MM.1S (cell line): ENCODE results near the gene HSBP1.

Experiments used
- DNase-seq: peaks from one replicate; pipeline ENCODE4 v3.0.0-alpha.2; 2015
- H2AFZ ChIP-seq: fragments of 300-600 bp; sonication (generic); 2 replicates; pipeline ENCODE4 v1.6.0; 2016; ENCODE audit warnings: antibody characterized with exemption, low read length
- H3F3A ChIP-seq: fragments of 300-600 bp; sonication (generic); 2 replicates; pipeline ENCODE4 v1.6.1; 2016; ENCODE audit warnings: mild to moderate bottlenecking, antibody characterized with exemption, low read length, moderate library complexity, mixed read lengths; ENCODE audit not compliant: insufficient read depth
- H3K27ac ChIP-seq: fragments of 300-600 bp; sonication (generic); 2 replicates; pipeline ENCODE4 v1.5.1; 2016; ENCODE audit warnings: mild to moderate bottlenecking, low read length
- H3K27me3 ChIP-seq: fragments of 300-600 bp; sonication (generic); replicated peaks from 2 replicates; pipeline ENCODE4 v1.6.0; 2016; ENCODE audit warnings: low read length; ENCODE audit not compliant: insufficient read depth
- H3K36me3 ChIP-seq: fragments of 300-600 bp; sonication (generic); replicated peaks from 2 replicates; pipeline ENCODE4 v1.6.1; 2016; ENCODE audit warnings: mild to moderate bottlenecking, low read length, mixed read lengths; ENCODE audit not compliant: insufficient read depth
- H3K4me1 ChIP-seq: fragments of 300-600 bp; sonication (generic); 2 replicates; pipeline ENCODE4 v1.6.1; 2016; ENCODE audit warnings: low read length, mixed read lengths
- H3K4me2 ChIP-seq: fragments of 300-600 bp; sonication (generic); 2 replicates; pipeline ENCODE4 v1.6.0; 2016; ENCODE audit warnings: low read depth, low read length
- H3K4me3 ChIP-seq: fragments of 300-600 bp; sonication (generic); 2 replicates; pipeline ENCODE4 v1.5.1; 2016; ENCODE audit warnings: low read length, mixed read lengths
- H3K79me2 ChIP-seq: fragments of 300-600 bp; sonication (generic); 2 replicates; pipeline ENCODE4 v1.6.1; 2016; ENCODE audit warnings: mixed run types, low read length, mixed read lengths
- H3K9ac ChIP-seq: fragments of 300-600 bp; sonication (generic); 2 replicates; pipeline ENCODE4 v1.6.1; 2016; ENCODE audit warnings: low read length, mixed read lengths
- H3K9me2 ChIP-seq: fragments of 300-600 bp; sonication (generic); replicated peaks from 2 replicates; pipeline ENCODE4 v1.6.1; 2016; ENCODE audit warnings: mild to moderate bottlenecking, low read length, mixed read lengths; ENCODE audit not compliant: insufficient read depth
- H3K9me3 ChIP-seq: fragments of 300-600 bp; sonication (generic); replicated peaks from 2 replicates; pipeline ENCODE4 v1.6.1; 2016; ENCODE audit warnings: mild to moderate bottlenecking, low read length, mixed read lengths; ENCODE audit not compliant: insufficient read depth
- H4K20me1 ChIP-seq: fragments of 300-600 bp; sonication (generic); 2 replicates; pipeline ENCODE4 v1.6.1; 2016; ENCODE audit warnings: mild to moderate bottlenecking, low read length, moderate library complexity, mixed read lengths; ENCODE audit not compliant: insufficient read depth
- EZH2 ChIP-seq: fragments of 300-600 bp; sonication (generic); optimal IDR thresholded peaks from 2 replicates; pipeline ENCODE3; 2017; ENCODE audit warnings: low read depth, mild to moderate bottlenecking, antibody characterized with exemption, low read length, mixed read lengths
- EZH2phosphoT487 ChIP-seq: fragments of 300-600 bp; sonication (generic); IDR thresholded peaks from 2 replicates; pipeline ENCODE4 v1.6.1; 2018; ENCODE audit warnings: antibody characterized with exemption, low read length
- TF ChIP-seq, protein P1 (sequence below): fragments of 300-600 bp; sonication (generic); IDR thresholded peaks from 2 replicates; pipeline ENCODE4 v1.5.1; 2016; ENCODE audit warnings: antibody characterized with exemption, low read length, mixed read lengths

Gene HSBP1

DNA sequence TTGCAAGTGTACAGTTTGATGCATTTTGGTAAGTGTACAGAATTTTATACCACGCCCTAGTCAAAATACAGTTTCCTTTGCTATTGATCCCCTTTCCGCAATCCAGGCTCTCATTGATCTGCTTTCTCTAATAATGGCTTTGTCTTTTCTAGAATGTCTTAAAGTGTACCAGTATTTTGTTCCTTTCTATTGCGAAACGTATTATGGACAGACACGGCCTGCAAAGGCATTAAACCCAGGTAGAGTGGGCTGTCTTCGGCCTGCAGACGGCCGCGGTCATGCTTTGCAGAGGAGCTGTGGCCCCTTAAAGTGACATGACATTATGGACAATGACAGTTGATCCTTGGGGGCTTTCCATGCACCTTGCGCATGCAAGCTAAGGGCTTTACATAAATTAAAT lies 15.9 kb upstream of the HSBP1 start:
- H3K9me3 ChIP-seq, result no peaks in the 10 kb centered on the region
- no peaks in the 10 kb centered on the region for H3K9me2 ChIP-seq
- TF ChIP-seq, protein P1, sequence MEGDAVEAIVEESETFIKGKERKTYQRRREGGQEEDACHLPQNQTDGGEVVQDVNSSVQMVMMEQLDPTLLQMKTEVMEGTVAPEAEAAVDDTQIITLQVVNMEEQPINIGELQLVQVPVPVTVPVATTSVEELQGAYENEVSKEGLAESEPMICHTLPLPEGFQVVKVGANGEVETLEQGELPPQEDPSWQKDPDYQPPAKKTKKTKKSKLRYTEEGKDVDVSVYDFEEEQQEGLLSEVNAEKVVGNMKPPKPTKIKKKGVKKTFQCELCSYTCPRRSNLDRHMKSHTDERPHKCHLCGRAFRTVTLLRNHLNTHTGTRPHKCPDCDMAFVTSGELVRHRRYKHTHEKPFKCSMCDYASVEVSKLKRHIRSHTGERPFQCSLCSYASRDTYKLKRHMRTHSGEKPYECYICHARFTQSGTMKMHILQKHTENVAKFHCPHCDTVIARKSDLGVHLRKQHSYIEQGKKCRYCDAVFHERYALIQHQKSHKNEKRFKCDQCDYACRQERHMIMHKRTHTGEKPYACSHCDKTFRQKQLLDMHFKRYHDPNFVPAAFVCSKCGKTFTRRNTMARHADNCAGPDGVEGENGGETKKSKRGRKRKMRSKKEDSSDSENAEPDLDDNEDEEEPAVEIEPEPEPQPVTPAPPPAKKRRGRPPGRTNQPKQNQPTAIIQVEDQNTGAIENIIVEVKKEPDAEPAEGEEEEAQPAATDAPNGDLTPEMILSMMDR, result no peak
- TF ChIP-seq EZH2 (no peak), EZH2phosphoT487 (no peak)
- no peak overlapping the region for H2AFZ ChIP-seq
- H4K20me1 ChIP-seq, result no peaks in the 10 kb centered on the region
- H3K4me1 ChIP-seq, result no peaks in the 10 kb centered on the region
- H3K4me2 ChIP-seq, result no peak overlapping the region
- H3F3A ChIP-seq, result no peaks in the 10 kb centered on the region
- H3K36me3 ChIP-seq, result no peaks in the 10 kb centered on the region
- no peak overlapping the region for H3K27ac ChIP-seq
- H3K9ac ChIP-seq, result no peak overlapping the region
- no peak for DNase-seq
- no peaks in the 10 kb centered on the region for H3K79me2 ChIP-seq
- no peak overlapping the region for H3K4me3 ChIP-seq
- H3K27me3 ChIP-seq, result no peaks in the 10 kb centered on the region

DNA sequence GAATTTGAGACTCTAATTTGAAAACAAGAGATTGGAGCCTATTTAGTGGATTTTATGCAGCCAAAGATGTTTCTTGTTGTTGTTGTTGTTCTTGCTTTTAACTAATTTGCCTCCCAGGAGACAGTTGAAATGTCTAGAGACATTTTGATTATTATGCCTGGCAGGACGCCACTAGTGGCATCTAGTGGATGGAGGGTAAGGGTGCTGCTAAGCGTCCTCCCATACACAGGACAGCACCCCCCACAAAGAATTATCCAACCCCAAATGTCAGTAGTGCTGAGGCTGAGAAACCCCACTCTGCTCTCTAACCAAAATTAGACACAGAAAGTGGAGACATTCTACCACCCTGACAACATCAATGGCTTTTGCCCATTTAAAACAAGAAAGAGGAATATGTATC lies 15.4 kb upstream of the HSBP1 start:
- Histone ChIP-seq H3K4me2 (no peak overlapping the region), H3K27me3 (no peaks in the 10 kb centered on the region), H3K9me2 (no peaks in the 10 kb centered on the region), H3K27ac (no peak overlapping the region), H3K9me3 (no peaks in the 10 kb centered on the region), H3K79me2 (no peaks in the 10 kb centered on the region), H3K9ac (no peak overlapping the region), H4K20me1 (no peaks in the 10 kb centered on the region), H3K4me1 (no peaks in the 10 kb centered on the region), H3K4me3 (no peak overlapping the region), H2AFZ (no peak overlapping the region), H3K36me3 (no peaks in the 10 kb centered on the region), H3F3A (no peaks in the 10 kb centered on the region)
- DNase-seq, result no peak
- TF ChIP-seq EZH2, result no peak
- TF ChIP-seq EZH2phosphoT487, result no peak
- TF ChIP-seq, protein P1, result no peak

- no peaks in the 10 kb centered on the region for H3F3A ChIP-seq
These were observed 14.6 kb upstream of the HSBP1 start for GRCh38 chr16:83793179-83793578.

More at GRCh38 chr16:83793179-83793578, 14.6 kb upstream of the HSBP1 start:
- Histone ChIP-seq H2AFZ (no peak overlapping the region), H3K9ac (no peak overlapping the region), H3K4me3 (no peak overlapping the region), H3K9me2 (no peaks in the 10 kb centered on the region), H3K36me3 (no peaks in the 10 kb centered on the region), H3K4me2 (no peak overlapping the region), H3K27me3 (no peaks in the 10 kb centered on the region), H3K9me3 (no peaks in the 10 kb centered on the region), H3K27ac (no peak overlapping the region), H4K20me1 (no peaks in the 10 kb centered on the region), H3K4me1 (no peaks in the 10 kb centered on the region), H3K79me2 (no peaks in the 10 kb centered on the region)
- TF ChIP-seq EZH2, result no peak
- no peak for TF ChIP-seq EZH2phosphoT487
- TF ChIP-seq, protein P1, result no peak
- no peak for DNase-seq
